CD14-positive monocyte (primary cell): ENCODE results near the gene LHFPL5. TPM values are rescaled to one million over a fixed set of nuclear protein-coding genes. Genes with fewer than 3 reads are reported as not detected.

Experiments used
- DNase-seq, 3 donors: peaks; one replicate each; pipeline ENCODE4 v3.0.0-alpha.2; 2011 to 2022
- H2AFZ ChIP-seq: 2 replicates; pipeline ENCODE4 v1.6.0; 2012; ENCODE audit warnings: mild to moderate bottlenecking, low read depth, low read length, inconsistent platforms; ENCODE audit not compliant: insufficient read depth, poor library complexity, severe bottlenecking
- H3K27ac ChIP-seq, 2 donors: 1 replicate in 1 of 2; 2 replicates in 1 of 2; pipeline ENCODE4 v1.5.1; 2012 to 2013; ENCODE audit warnings: low read length in 2 of 2, control low read depth in 1 of 2, inconsistent platforms in 1 of 2, low read depth in 1 of 2, mild to moderate bottlenecking in 1 of 2
- H3K27me3 ChIP-seq, 2 donors: one replicate each; pipeline versions ENCODE4 v1.6.0 to v1.6.1; 2011 to 2013; ENCODE audit warnings: low read length in 2 of 2; ENCODE audit not compliant: control insufficient read depth in 2 of 2, insufficient read depth in 2 of 2
- H3K36me3 ChIP-seq, 2 donors: replicated peaks in 1 of 2; 1 replicate in 1 of 2; 2 replicates in 1 of 2; pipeline versions ENCODE4 v1.5.1 to v1.6.1; 2012 to 2013; ENCODE audit warnings: low read length in 2 of 2, control low read depth in 1 of 2, inconsistent platforms in 1 of 2, mild to moderate bottlenecking in 1 of 2; ENCODE audit not compliant: insufficient read depth in 2 of 2, control insufficient read depth in 1 of 2
- H3K4me1 ChIP-seq, 2 donors: 1 replicate in 1 of 2; 2 replicates in 1 of 2; pipeline versions ENCODE4 v1.5.1 to v1.6.1; 2012 to 2013; ENCODE audit warnings: low read length in 2 of 2, control low read depth in 1 of 2, inconsistent platforms in 1 of 2, mild to moderate bottlenecking in 1 of 2, moderate library complexity in 1 of 2; ENCODE audit not compliant: insufficient read depth in 2 of 2, control insufficient read depth in 1 of 2
- H3K4me2 ChIP-seq: replicated peaks from 2 replicates; pipeline ENCODE3; 2012; ENCODE audit warnings: low read length, moderate library complexity, mild to moderate bottlenecking; ENCODE audit not compliant: poor library complexity, severe bottlenecking; ENCODE audit errors: extremely low read depth
- H3K4me3 ChIP-seq, 3 experiments: fragments of 200-600 bp in 1 of 3; sonication (generic) in 1 of 3; replicated peaks in 1 of 3; 1 replicate in 2 of 3; 2 replicates in 1 of 3; pipeline ENCODE4 v1.5.1; 2011 to 2013; ENCODE audit warnings: low read length in 3 of 3, mild to moderate bottlenecking in 3 of 3, control low read depth in 2 of 3, low read depth in 2 of 3, inconsistent platforms in 1 of 3, moderate library complexity in 1 of 3
- H3K79me2 ChIP-seq: 2 replicates; pipeline ENCODE4 v1.6.0; 2012; ENCODE audit warnings: mild to moderate bottlenecking, control low read depth, inconsistent platforms, low read length, moderate library complexity; ENCODE audit not compliant: insufficient read depth
- H3K9ac ChIP-seq: 2 replicates; pipeline ENCODE4 v1.6.0; 2017; ENCODE audit warnings: low read length, mild to moderate bottlenecking; ENCODE audit not compliant: insufficient read depth, poor library complexity, severe bottlenecking
- H3K9me3 ChIP-seq, 2 donors: replicated peaks in 1 of 2; 1 replicate in 1 of 2; 2 replicates in 1 of 2; pipeline versions ENCODE4 v1.5.1 to v1.6.1; 2012 to 2013; ENCODE audit warnings: low read length in 2 of 2, control low read depth in 1 of 2; ENCODE audit not compliant: control insufficient read depth in 1 of 2, insufficient read depth in 1 of 2
- H4K20me1 ChIP-seq: 2 replicates; pipeline ENCODE4 v1.6.0; 2012; ENCODE audit warnings: mild to moderate bottlenecking, low read length, control low read depth, moderate library complexity; ENCODE audit not compliant: insufficient read depth
- H3K27ac Mint-ChIP-seq, 7 donors: one replicate each; pipeline ENCODE4 v1.8.0; 2020; ENCODE audit warnings: mild to moderate bottlenecking in 7 of 7, mixed read lengths in 7 of 7, moderate library complexity in 6 of 7, inconsistent platforms in 2 of 7
- H3K27me3 Mint-ChIP-seq, 3 donors: one replicate each; pipeline ENCODE4 v1.8.0; 2021 to 2022; ENCODE audit warnings: low read depth in 3 of 3, mild to moderate bottlenecking in 3 of 3, mixed read lengths in 3 of 3, moderate library complexity in 3 of 3, inconsistent platforms in 1 of 3
- H3K36me3 Mint-ChIP-seq, 2 donors: one replicate each; pipeline ENCODE4 v1.8.0; 2020; ENCODE audit warnings: mixed read lengths in 2 of 2, inconsistent platforms in 1 of 2, mild to moderate bottlenecking in 1 of 2
- H3K4me1 Mint-ChIP-seq: one replicate; pipeline ENCODE4 v1.8.0; 2020; ENCODE audit warnings: mild to moderate bottlenecking, mixed read lengths
- H3K4me3 Mint-ChIP-seq, 2 donors: one replicate each; pipeline ENCODE4 v1.8.0; 2020; ENCODE audit warnings: mild to moderate bottlenecking in 2 of 2, mixed read lengths in 2 of 2, moderate library complexity in 1 of 2
- H3K9me3 Mint-ChIP-seq, 7 donors: one replicate each; pipeline ENCODE4 v1.8.0; 2020 to 2022; ENCODE audit warnings: mixed read lengths in 7 of 7, mild to moderate bottlenecking in 6 of 7, moderate library complexity in 6 of 7, inconsistent platforms in 2 of 7
- WGBS: methylation state at CpG from one replicate; pipeline ENCODE4 v1.1.5; 2013; ENCODE audit warnings: missing lambda C conversion rate; ENCODE audit not compliant: insufficient coverage; 5-methylcytosine and 5-hydroxymethylcytosine counted together
- intact Hi-C, 2 donors: fragments of 100-400 bp; cut with micrococcal nuclease; formaldehyde crosslinking; loops; one replicate each; pipeline versions ENCODE4 v1.15.0 to v1.15.1; 2023
- polyA plus RNA-seq, 3 donors: library from polyadenylated mRNA; depleted of rRNA in 1 of 3; unstranded in 2 of 3; stranded (reverse) in 1 of 3; fragments of 300-500 nt in 2 of 3; fragments of >200 nt in 1 of 3; fragmentation: Illumina TruSeq in 2 of 3; gene quantifications; 1 replicate in 2 of 3; 2 replicates in 1 of 3; pipeline ENCODE4 v1.2.3, GENCODE V29; 2012 to 2021
- TF ChIP-seq, protein P1 (sequence below): fragments of 200-600 bp; IDR thresholded peaks from one replicate; pipeline ENCODE4 v1.8.0; 2022; ENCODE audit warnings: antibody characterized with exemption, mild to moderate bottlenecking

Gene LHFPL5
- polyA plus RNA-seq, 3 donors = not detected

- 100% methylated on average over 1 of the region's 1 CpG for WGBS
- Histone ChIP-seq H3K27me3 (no peaks in the 10 kb centered on the region), H3K9ac (no peak overlapping the region), H4K20me1 (no peaks in the 10 kb centered on the region), H3K4me2 (no peak overlapping the region), H3K36me3 (peaks cover 11 to 54% of the 10 kb centered on the region in 2 donors), H3K27ac (no peak overlapping the region), H2AFZ (no peak overlapping the region), H3K4me3 (no peak overlapping the region), H3K4me1 (peaks cover 35% of the 10 kb centered on the region in 2 donors), H3K9me3 (no peaks in the 10 kb centered on the region), H3K79me2 (no peaks in the 10 kb centered on the region)
- H3K27ac Mint-ChIP-seq = no peak overlapping the region
- TF ChIP-seq, protein P1, sequence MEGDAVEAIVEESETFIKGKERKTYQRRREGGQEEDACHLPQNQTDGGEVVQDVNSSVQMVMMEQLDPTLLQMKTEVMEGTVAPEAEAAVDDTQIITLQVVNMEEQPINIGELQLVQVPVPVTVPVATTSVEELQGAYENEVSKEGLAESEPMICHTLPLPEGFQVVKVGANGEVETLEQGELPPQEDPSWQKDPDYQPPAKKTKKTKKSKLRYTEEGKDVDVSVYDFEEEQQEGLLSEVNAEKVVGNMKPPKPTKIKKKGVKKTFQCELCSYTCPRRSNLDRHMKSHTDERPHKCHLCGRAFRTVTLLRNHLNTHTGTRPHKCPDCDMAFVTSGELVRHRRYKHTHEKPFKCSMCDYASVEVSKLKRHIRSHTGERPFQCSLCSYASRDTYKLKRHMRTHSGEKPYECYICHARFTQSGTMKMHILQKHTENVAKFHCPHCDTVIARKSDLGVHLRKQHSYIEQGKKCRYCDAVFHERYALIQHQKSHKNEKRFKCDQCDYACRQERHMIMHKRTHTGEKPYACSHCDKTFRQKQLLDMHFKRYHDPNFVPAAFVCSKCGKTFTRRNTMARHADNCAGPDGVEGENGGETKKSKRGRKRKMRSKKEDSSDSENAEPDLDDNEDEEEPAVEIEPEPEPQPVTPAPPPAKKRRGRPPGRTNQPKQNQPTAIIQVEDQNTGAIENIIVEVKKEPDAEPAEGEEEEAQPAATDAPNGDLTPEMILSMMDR = no peak
- intact Hi-C loops = no loop called here
- H3K9me3 Mint-ChIP-seq = peaks cover 0 to 2% (median 0%) of the 10 kb centered on the region in 7 donors
- H3K4me1 Mint-ChIP-seq = peaks cover 34% of the 10 kb centered on the region
- H3K36me3 Mint-ChIP-seq = peaks cover 33 to 61% of the 10 kb centered on the region in 2 donors
- H3K27me3 Mint-ChIP-seq = no peaks in the 10 kb centered on the region
- H3K4me3 Mint-ChIP-seq = no peak overlapping the region
- DNase-seq = no peak
These were observed 33.9 kb downstream of the LHFPL5 start for GRCh38 chr6:35839019-35839418.

- Mint-ChIP-seq H3K36me3 (peaks cover 57 to 77% of the 10 kb centered on the region in 2 donors), H3K9me3 (no peaks in the 10 kb centered on the region), H3K27ac (no peak overlapping the region), H3K4me3 (no peak overlapping the region), H3K4me1 (peaks cover 16% of the 10 kb centered on the region), H3K27me3 (no peaks in the 10 kb centered on the region)
- Histone ChIP-seq H3K27ac (no peak overlapping the region), H3K36me3 (peaks cover 17 to 82% of the 10 kb centered on the region in 2 donors), H3K4me1 (peaks cover 6 to 10% of the 10 kb centered on the region in 2 donors), H3K9ac (no peak overlapping the region), H3K4me3 (no peak overlapping the region), H3K4me2 (no peak overlapping the region), H3K9me3 (no peaks in the 10 kb centered on the region), H3K79me2 (peaks cover 3% of the 10 kb centered on the region), H2AFZ (no peak overlapping the region), H4K20me1 (no peaks in the 10 kb centered on the region), H3K27me3 (no peaks in the 10 kb centered on the region)
- TF ChIP-seq, protein P1 = no peak
- no peak for DNase-seq
- WGBS = no CpG with 5 or more reads among the region's 3 CpGs
- intact Hi-C loops = no loop called here
These were observed 37.2 kb downstream of the LHFPL5 start for GRCh38 chr6:35842381-35842780.
